ENCODE data around the gene CDV3. TPM values are rescaled to one million over a fixed set of nuclear protein-coding genes. Genes with fewer than 3 reads are reported as not detected.

Gene CDV3
- total RNA-seq, 1 experiment from 2014 or later = 306 TPM

DNA sequence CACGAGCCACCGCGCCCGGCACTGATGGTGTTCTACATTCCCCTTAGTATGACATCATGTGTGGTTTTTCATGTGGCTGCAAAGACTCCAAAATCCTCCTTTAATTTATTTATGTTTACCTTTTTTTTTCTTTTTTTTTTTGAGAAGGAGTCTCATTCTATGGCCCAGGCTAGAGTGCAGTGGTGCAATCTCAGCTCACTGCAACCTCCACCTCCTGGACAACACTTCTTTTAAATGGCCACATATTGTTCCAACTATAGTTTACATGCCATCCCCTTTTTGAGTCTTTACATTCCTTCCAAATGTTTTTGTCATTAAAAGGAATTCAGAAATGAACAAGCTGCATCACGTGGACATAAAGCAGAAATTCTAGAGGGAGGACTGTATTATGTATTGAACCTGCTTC lies 10.3 kb upstream of the CDV3 start:
- intact Hi-C loops (cut with micrococcal nuclease; ENCODE audit: unreplicated experiment) = no loop called here
- no TSS peak for BruUV-seq (replicated peaks)
- CTCF ChIA-PET = interaction anchor here (0.7 kb wide), 1 partner anchor 812 kb away, joined by 7 read pairs; no protein-coding TSS in a partner anchor
- H3K27me3 Mint-ChIP-seq (ENCODE audit: unreplicated experiment) = no peaks in the 10 kb centered on the region
- H3K4me3 Mint-ChIP-seq (ENCODE audit: low read depth, unreplicated experiment) = no peak overlapping the region
- H3K27ac Mint-ChIP-seq (ENCODE audit: unreplicated experiment) = no peak overlapping the region
- no peak for DNase-seq
- peaks cover 5% of the 10 kb centered on the region for H3K36me3 Mint-ChIP-seq (ENCODE audit: insufficient read depth, unreplicated experiment)
- peaks cover 12% of the 10 kb centered on the region for H3K4me1 Mint-ChIP-seq (ENCODE audit: low read depth, unreplicated experiment)
- no peaks in the 10 kb centered on the region for H3K9me3 Mint-ChIP-seq (ENCODE audit: low read depth, unreplicated experiment)
- TF ChIP-seq, protein P1, sequence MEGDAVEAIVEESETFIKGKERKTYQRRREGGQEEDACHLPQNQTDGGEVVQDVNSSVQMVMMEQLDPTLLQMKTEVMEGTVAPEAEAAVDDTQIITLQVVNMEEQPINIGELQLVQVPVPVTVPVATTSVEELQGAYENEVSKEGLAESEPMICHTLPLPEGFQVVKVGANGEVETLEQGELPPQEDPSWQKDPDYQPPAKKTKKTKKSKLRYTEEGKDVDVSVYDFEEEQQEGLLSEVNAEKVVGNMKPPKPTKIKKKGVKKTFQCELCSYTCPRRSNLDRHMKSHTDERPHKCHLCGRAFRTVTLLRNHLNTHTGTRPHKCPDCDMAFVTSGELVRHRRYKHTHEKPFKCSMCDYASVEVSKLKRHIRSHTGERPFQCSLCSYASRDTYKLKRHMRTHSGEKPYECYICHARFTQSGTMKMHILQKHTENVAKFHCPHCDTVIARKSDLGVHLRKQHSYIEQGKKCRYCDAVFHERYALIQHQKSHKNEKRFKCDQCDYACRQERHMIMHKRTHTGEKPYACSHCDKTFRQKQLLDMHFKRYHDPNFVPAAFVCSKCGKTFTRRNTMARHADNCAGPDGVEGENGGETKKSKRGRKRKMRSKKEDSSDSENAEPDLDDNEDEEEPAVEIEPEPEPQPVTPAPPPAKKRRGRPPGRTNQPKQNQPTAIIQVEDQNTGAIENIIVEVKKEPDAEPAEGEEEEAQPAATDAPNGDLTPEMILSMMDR (IDR thresholded peaks at IDR 0.05; ENCODE audit: unreplicated experiment) = no peak

GRCh38 chr3:133563816-133564215 lies 9.7 kb upstream of the CDV3 start:
- Mint-ChIP-seq H3K4me3 (ENCODE audit: low read depth, unreplicated experiment) (no peak overlapping the region), H3K9me3 (ENCODE audit: low read depth, unreplicated experiment) (no peaks in the 10 kb centered on the region), H3K4me1 (ENCODE audit: low read depth, unreplicated experiment) (peaks cover 18% of the 10 kb centered on the region), H3K27me3 (ENCODE audit: unreplicated experiment) (no peaks in the 10 kb centered on the region), H3K36me3 (ENCODE audit: insufficient read depth, unreplicated experiment) (peaks cover 5% of the 10 kb centered on the region), H3K27ac (ENCODE audit: unreplicated experiment) (no peak overlapping the region)
- no TSS peak for BruUV-seq (replicated peaks)
- intact Hi-C loops (cut with micrococcal nuclease; ENCODE audit: unreplicated experiment) = no loop called here
- CTCF ChIA-PET = no interaction called here
- TF ChIP-seq, protein P1 (IDR thresholded peaks at IDR 0.05; ENCODE audit: unreplicated experiment) = no peak
- DNase-seq = no peak

DNA sequence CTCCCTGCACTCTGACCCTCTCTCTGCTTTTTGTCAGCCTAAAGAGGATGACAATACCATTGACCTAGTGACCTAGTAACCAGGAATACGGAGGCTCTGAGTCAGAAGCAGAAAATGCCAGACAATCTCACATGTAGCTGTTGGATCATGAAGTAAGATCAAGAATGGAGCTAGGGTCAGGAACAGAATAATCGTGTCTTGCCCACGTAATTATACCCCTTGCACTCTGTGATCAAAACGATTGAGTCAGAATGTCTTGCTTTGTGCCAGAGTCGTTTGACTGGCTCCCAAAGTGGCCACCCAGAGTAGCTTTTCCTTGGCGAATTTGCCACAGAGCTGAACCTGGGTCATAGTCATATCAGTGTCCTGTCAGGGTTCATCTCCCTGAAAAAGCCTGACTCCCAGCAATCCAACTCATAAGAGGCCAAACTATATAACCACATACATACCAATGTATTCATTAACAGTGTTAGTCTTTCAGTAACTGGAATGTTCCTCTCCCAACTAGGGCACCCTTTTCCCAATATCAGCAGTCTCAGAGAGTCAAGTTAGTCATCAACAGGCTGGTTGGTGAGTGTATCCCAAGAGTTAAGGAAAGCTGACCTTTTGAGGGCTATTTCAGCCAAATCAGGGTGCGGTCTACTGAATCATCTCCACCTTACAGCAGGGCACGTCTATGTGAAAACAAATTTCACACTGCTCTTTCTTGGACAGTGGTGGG lies 5.0 kb upstream of the CDV3 start:
- no peaks in the 10 kb centered on the region for H3K9me3 Mint-ChIP-seq (ENCODE audit: low read depth, unreplicated experiment)
- TF ChIP-seq, protein P1 (IDR thresholded peaks at IDR 0.05; ENCODE audit: unreplicated experiment) = no peak
- H3K27ac Mint-ChIP-seq (ENCODE audit: unreplicated experiment) = peak overlapping the region; percentile 33
- H3K4me1 Mint-ChIP-seq (ENCODE audit: low read depth, unreplicated experiment) = peaks cover 62% of the 10 kb centered on the region
- CTCF ChIA-PET = interaction anchor here (0.6 to 1.4 kb wide), 8 partner anchors 22 to 842 kb away, joined by 3 to 5 read pairs (median 4); no protein-coding TSS in a partner anchor
- intact Hi-C loops (cut with micrococcal nuclease; ENCODE audit: unreplicated experiment) = loop anchor here (2.0 kb wide), 1 partner anchor 46 kb away; no protein-coding TSS in a partner anchor
- peak; percentile 70 for DNase-seq
- H3K36me3 Mint-ChIP-seq (ENCODE audit: insufficient read depth, unreplicated experiment) = peaks cover 27% of the 10 kb centered on the region
- H3K4me3 Mint-ChIP-seq (ENCODE audit: low read depth, unreplicated experiment) = peak overlapping the region; percentile 1
- H3K27me3 Mint-ChIP-seq (ENCODE audit: unreplicated experiment) = no peaks in the 10 kb centered on the region
- BruUV-seq (replicated peaks) = no TSS peak

DNA sequence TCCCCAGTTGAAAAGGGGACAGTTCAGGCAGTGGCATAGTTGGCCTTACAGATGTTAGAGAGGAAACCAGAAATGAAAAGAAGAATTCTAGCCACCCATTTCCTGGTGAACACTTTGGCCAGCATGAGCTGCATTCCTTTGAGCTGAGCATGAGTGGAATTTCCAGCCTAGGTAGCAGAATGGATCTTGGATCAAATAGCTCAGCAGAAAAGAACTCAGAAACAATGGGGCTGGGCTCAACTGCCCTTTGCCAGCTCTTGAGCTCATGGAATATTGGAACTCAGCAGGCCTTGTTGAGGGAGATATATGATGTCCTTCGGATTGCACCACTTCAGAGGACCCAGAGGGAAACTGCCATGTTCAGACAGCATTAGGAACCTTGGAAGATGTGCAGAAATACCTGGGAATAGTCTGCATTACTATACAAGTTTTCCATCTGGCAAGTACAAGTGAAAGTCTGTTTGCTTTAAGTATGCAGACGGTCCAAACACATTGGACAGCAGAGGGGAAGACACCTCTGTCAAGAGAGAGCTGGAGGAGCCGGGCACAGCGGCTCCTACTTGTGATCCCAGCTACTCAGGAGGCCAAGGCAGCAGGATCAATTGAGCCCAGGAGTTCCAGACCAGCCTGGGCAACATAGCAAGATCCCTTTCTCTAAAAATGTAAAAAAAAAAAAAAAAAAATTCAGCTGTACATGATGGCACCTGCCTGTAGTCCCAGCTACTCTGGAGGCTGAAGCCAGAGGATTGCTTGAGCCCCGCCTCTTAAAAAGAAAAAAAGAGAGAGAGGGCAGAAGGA lies 3.1 kb upstream of the CDV3 start:
- Mint-ChIP-seq H3K36me3 (ENCODE audit: insufficient read depth, unreplicated experiment) (peaks cover 46% of the 10 kb centered on the region), H3K27ac (ENCODE audit: unreplicated experiment) (peak overlapping the region; percentile 33), H3K9me3 (ENCODE audit: low read depth, unreplicated experiment) (no peaks in the 10 kb centered on the region), H3K4me3 (ENCODE audit: low read depth, unreplicated experiment) (no peak overlapping the region), H3K4me1 (ENCODE audit: low read depth, unreplicated experiment) (peaks cover 62% of the 10 kb centered on the region), H3K27me3 (ENCODE audit: unreplicated experiment) (no peaks in the 10 kb centered on the region)
- CTCF ChIA-PET = interaction anchor here (0.5 to 1.7 kb wide), 11 partner anchors 8 to 106 kb away, joined by 3 to 12 read pairs (median 5); no protein-coding TSS in a partner anchor
- DNase-seq = peak; percentile 80
- intact Hi-C loops (cut with micrococcal nuclease; ENCODE audit: unreplicated experiment) = loop anchor here (5.0 kb wide), 1 partner anchor 848 kb away; the partner anchor contains the start of gene NPHP3
- TF ChIP-seq, protein P1 (IDR thresholded peaks at IDR 0.05; ENCODE audit: unreplicated experiment) = no peak
- BruUV-seq (replicated peaks) = no TSS peak

Measured in Calu3 (cell line).